ENCODE data around the gene FGF14.

Gene FGF14

GRCh38 chr13:102344410-102344809 lies 57.4 kb downstream of the FGF14 start:
- no peak overlapping the region for H3K4me3 Mint-ChIP-seq
- no peaks in the 10 kb centered on the region for H3K36me3 Mint-ChIP-seq (ENCODE audit: low read depth)
- no peak overlapping the region for H3K27ac Mint-ChIP-seq
- no peaks in the 10 kb centered on the region for H3K4me1 Mint-ChIP-seq
- ATAC-seq (no peak), DNase-seq (no peak)
- peaks cover 2% of the 10 kb centered on the region for H3K27me3 Mint-ChIP-seq
- H3K9me3 Mint-ChIP-seq: no peaks in the 10 kb centered on the region

GRCh38 chr13:102333320-102334198 lies 68.3 kb downstream of the FGF14 start:
- H3K36me3 Mint-ChIP-seq (ENCODE audit: low read depth): no peaks in the 10 kb centered on the region
- no peak overlapping the region for H3K4me3 Mint-ChIP-seq
- no peak overlapping the region for H3K27ac Mint-ChIP-seq
- peaks cover 9% of the 10 kb centered on the region for H3K27me3 Mint-ChIP-seq
- DNase-seq (no peak), ATAC-seq (no peak)
- no peaks in the 10 kb centered on the region for H3K4me1 Mint-ChIP-seq
- no peaks in the 10 kb centered on the region for H3K9me3 Mint-ChIP-seq

GRCh38 chr13:102328909-102329308 lies 72.9 kb downstream of the FGF14 start:
- Mint-ChIP-seq H3K36me3 (ENCODE audit: low read depth) (no peaks in the 10 kb centered on the region), H3K9me3 (no peaks in the 10 kb centered on the region), H3K4me3 (no peak overlapping the region), H3K27ac (no peak overlapping the region), H3K27me3 (peaks cover 6% of the 10 kb centered on the region), H3K4me1 (no peaks in the 10 kb centered on the region)
- no peak for ATAC-seq
- no peak for DNase-seq

GRCh38 chr13:102327119-102327617 lies 74.7 kb downstream of the FGF14 start:
- H3K36me3 Mint-ChIP-seq (ENCODE audit: low read depth): no peaks in the 10 kb centered on the region
- H3K4me3 Mint-ChIP-seq: no peak overlapping the region
- H3K27me3 Mint-ChIP-seq: peaks cover 6% of the 10 kb centered on the region
- ATAC-seq (no peak), DNase-seq (no peak)
- no peaks in the 10 kb centered on the region for H3K9me3 Mint-ChIP-seq
- no peaks in the 10 kb centered on the region for H3K4me1 Mint-ChIP-seq
- no peak overlapping the region for H3K27ac Mint-ChIP-seq

- Mint-ChIP-seq H3K36me3 (ENCODE audit: low read depth) (no peaks in the 10 kb centered on the region), H3K4me1 (no peaks in the 10 kb centered on the region), H3K4me3 (no peak overlapping the region), H3K27ac (no peak overlapping the region), H3K9me3 (no peaks in the 10 kb centered on the region), H3K27me3 (peaks cover 6% of the 10 kb centered on the region)
- ATAC-seq (no peak), DNase-seq (no peak)
Measured at GRCh38 chr13:102326381-102327118, 75.3 kb downstream of the FGF14 start.

- Mint-ChIP-seq H3K9me3 (no peaks in the 10 kb centered on the region), H3K27me3 (peaks cover 4% of the 10 kb centered on the region), H3K4me1 (no peaks in the 10 kb centered on the region), H3K4me3 (no peak overlapping the region), H3K36me3 (ENCODE audit: low read depth) (no peaks in the 10 kb centered on the region), H3K27ac (no peak overlapping the region)
- ATAC-seq (no peak), DNase-seq (no peak)
Measured at GRCh38 chr13:102325321-102325720, 76.5 kb downstream of the FGF14 start.

GRCh38 chr13:102323505-102323904 lies 78.3 kb downstream of the FGF14 start:
- H3K4me1 Mint-ChIP-seq: no peaks in the 10 kb centered on the region
- H3K36me3 Mint-ChIP-seq (ENCODE audit: low read depth): no peaks in the 10 kb centered on the region
- H3K4me3 Mint-ChIP-seq: no peak overlapping the region
- no peak for ATAC-seq
- H3K27ac Mint-ChIP-seq: no peak overlapping the region
- no peak for DNase-seq
- no peaks in the 10 kb centered on the region for H3K9me3 Mint-ChIP-seq
- no peaks in the 10 kb centered on the region for H3K27me3 Mint-ChIP-seq

- no peaks in the 10 kb centered on the region for H3K36me3 Mint-ChIP-seq (ENCODE audit: low read depth)
- no peak overlapping the region for H3K27ac Mint-ChIP-seq
- H3K9me3 Mint-ChIP-seq: no peaks in the 10 kb centered on the region
- no peaks in the 10 kb centered on the region for H3K27me3 Mint-ChIP-seq
- DNase-seq (no peak), ATAC-seq (no peak)
- no peak overlapping the region for H3K4me3 Mint-ChIP-seq
- H3K4me1 Mint-ChIP-seq: no peaks in the 10 kb centered on the region
Measured at GRCh38 chr13:102323012-102323411, 78.8 kb downstream of the FGF14 start.

- no peaks in the 10 kb centered on the region for H3K27me3 Mint-ChIP-seq
- H3K27ac Mint-ChIP-seq: no peak overlapping the region
- H3K4me1 Mint-ChIP-seq: no peaks in the 10 kb centered on the region
- no peaks in the 10 kb centered on the region for H3K9me3 Mint-ChIP-seq
- DNase-seq (no peak), ATAC-seq (no peak)
- H3K4me3 Mint-ChIP-seq: no peak overlapping the region
- no peaks in the 10 kb centered on the region for H3K36me3 Mint-ChIP-seq (ENCODE audit: low read depth)
Measured at GRCh38 chr13:102322211-102322610, 79.6 kb downstream of the FGF14 start.

GRCh38 chr13:102318233-102318632 lies 83.6 kb downstream of the FGF14 start:
- Mint-ChIP-seq H3K4me1 (no peaks in the 10 kb centered on the region), H3K27me3 (peaks cover 3% of the 10 kb centered on the region), H3K9me3 (no peaks in the 10 kb centered on the region), H3K36me3 (ENCODE audit: low read depth) (no peaks in the 10 kb centered on the region), H3K4me3 (no peak overlapping the region), H3K27ac (no peak overlapping the region)
- DNase-seq (no peak), ATAC-seq (no peak)

GRCh38 chr13:102317593-102317992 lies 84.3 kb downstream of the FGF14 start:
- Mint-ChIP-seq H3K9me3 (no peaks in the 10 kb centered on the region), H3K4me3 (no peak overlapping the region), H3K27ac (no peak overlapping the region), H3K36me3 (ENCODE audit: low read depth) (no peaks in the 10 kb centered on the region), H3K27me3 (peaks cover 5% of the 10 kb centered on the region), H3K4me1 (no peaks in the 10 kb centered on the region)
- no peak for DNase-seq
- ATAC-seq: no peak

GRCh38 chr13:102316732-102317131 lies 85.1 kb downstream of the FGF14 start:
- Mint-ChIP-seq H3K27ac (no peak overlapping the region), H3K36me3 (ENCODE audit: low read depth) (no peaks in the 10 kb centered on the region), H3K9me3 (no peaks in the 10 kb centered on the region), H3K4me3 (no peak overlapping the region), H3K27me3 (peaks cover 5% of the 10 kb centered on the region), H3K4me1 (no peaks in the 10 kb centered on the region)
- ATAC-seq: no peak
- DNase-seq: no peak

GRCh38 chr13:102312841-102313240 lies 89.0 kb downstream of the FGF14 start:
- Mint-ChIP-seq H3K27me3 (peaks cover 5% of the 10 kb centered on the region), H3K36me3 (ENCODE audit: low read depth) (no peaks in the 10 kb centered on the region), H3K27ac (no peak overlapping the region), H3K4me1 (no peaks in the 10 kb centered on the region), H3K9me3 (no peaks in the 10 kb centered on the region), H3K4me3 (no peak overlapping the region)
- ATAC-seq (no peak), DNase-seq (no peak)

GRCh38 chr13:102311901-102312300 lies 89.9 kb downstream of the FGF14 start:
- Mint-ChIP-seq H3K4me3 (no peak overlapping the region), H3K36me3 (ENCODE audit: low read depth) (no peaks in the 10 kb centered on the region), H3K9me3 (no peaks in the 10 kb centered on the region), H3K27me3 (peaks cover 5% of the 10 kb centered on the region), H3K27ac (no peak overlapping the region), H3K4me1 (no peaks in the 10 kb centered on the region)
- DNase-seq (no peak), ATAC-seq (no peak)

- no peaks in the 10 kb centered on the region for H3K4me1 Mint-ChIP-seq
- DNase-seq: no peak
- H3K36me3 Mint-ChIP-seq (ENCODE audit: low read depth): no peaks in the 10 kb centered on the region
- H3K9me3 Mint-ChIP-seq: no peaks in the 10 kb centered on the region
- H3K27ac Mint-ChIP-seq: no peak overlapping the region
- H3K4me3 Mint-ChIP-seq: no peak overlapping the region
- ATAC-seq: no peak
- H3K27me3 Mint-ChIP-seq: peaks cover 5% of the 10 kb centered on the region
Measured at GRCh38 chr13:102311419-102311796, 90.4 kb downstream of the FGF14 start.

All from activated naive CD8-positive, alpha-beta T cell treated with anti-CD3 and anti-CD28 coated beads, Interleukin-2, amount 50 U/mL, for 24 hours (primary cell).